Gastroesophageal sphincter (tissue), 3 donors: Measurements from ENCODE around the gene DSG4.

ENCODE experiments used
- CTCF ChIP-seq, 4 experiments: fragments of 200-600 bp in 2 of 4; fragments of 450-650 bp in 2 of 4; sonication (generic) in 1 of 4; IDR thresholded peaks; one replicate each; pipeline ENCODE4 v1.5.1; 2017 to 2019; ENCODE audit warnings: antibody characterized with exemption in 4 of 4, mild to moderate bottlenecking in 2 of 4, moderate library complexity in 2 of 4
- EP300 ChIP-seq: sonication (generic); formaldehyde crosslinking; IDR thresholded peaks from one replicate; pipeline ENCODE4 v1.6.1; 2017; ENCODE audit warnings: antibody characterized with exemption, mild to moderate bottlenecking
- POLR2A ChIP-seq, 2 donors: fragments of 450-650 bp; IDR thresholded peaks; one replicate each; pipeline ENCODE4 v1.6.1; 2017; ENCODE audit warnings: antibody characterized with exemption in 2 of 2, mild to moderate bottlenecking in 2 of 2, moderate library complexity in 1 of 2
- POLR2AphosphoS5 ChIP-seq: sonication (generic); formaldehyde crosslinking; IDR thresholded peaks from one replicate; pipeline ENCODE4 v1.6.1; 2017; ENCODE audit warnings: antibody characterized with exemption

- TF ChIP-seq CTCF (IDR thresholded peaks at IDR 0.05) (no peak), POLR2AphosphoS5 (no peak), POLR2A (IDR thresholded peaks at IDR 0.05) (no peak), EP300 (no peak)
Observed at GRCh38 chr18:31420032-31420431, 43.5 kb downstream of the DSG4 start.
